ENCODE results near the gene TMEM184A.

DNA sequence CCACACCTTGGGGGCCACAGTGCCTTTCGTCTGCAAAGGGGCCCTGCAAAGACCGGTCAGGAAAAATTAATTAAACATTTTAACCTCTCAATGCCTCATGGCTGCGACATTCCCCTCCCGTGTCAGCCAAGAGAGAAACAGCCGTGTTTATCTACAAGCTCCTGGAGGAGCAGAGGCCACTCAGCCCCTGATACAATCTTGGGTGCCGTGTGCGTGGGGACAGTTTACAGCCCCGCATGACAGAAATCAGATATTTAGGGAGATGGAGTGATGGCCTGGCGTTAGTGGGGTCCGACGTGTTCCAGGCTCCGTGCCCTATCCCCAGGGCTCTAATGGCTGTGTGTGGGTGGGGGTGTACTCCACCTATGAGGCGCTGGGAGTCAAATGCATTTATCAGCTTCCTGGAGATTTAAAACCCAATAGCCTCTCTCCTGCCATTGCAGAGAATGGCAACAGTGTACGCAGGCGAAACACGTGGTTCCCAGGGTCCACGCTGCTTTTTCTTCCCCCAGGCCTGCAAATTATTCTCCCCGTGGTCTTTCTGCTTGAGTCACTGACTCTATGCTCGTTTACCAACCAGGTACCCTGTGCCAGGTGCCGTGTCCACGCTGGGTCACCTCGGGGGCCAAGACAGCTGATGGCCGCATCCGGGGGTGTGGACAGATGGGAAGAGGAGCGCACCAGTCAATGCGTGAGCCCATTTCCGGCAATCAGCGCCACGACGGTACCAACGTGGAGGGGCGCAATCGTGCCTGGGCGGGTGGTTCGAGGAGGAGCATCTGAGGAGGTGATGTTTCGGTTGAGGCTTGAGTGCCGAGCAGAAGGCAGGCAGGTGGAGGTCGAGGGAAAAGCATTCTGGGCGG lies 40.4 kb upstream of the TMEM184A start:
- TF ChIP-seq CTCF (IDR thresholded peaks at IDR 0.05), result no peak
- no peak for TF ChIP-seq POLR2AphosphoS5 (IDR thresholded peaks at IDR 0.05; ENCODE audit: insufficient read depth in 1 of 2, low read depth in 1 of 2)
- no peak for TF ChIP-seq POLR2A (IDR thresholded peaks at IDR 0.05)
